Left cardiac atrium (tissue), 4 donors: ENCODE data around the gene NUCKS1. TPM values are rescaled to one million over a fixed set of nuclear protein-coding genes. Genes with fewer than 3 reads are reported as not detected.
A peak's percentile ranks its signal among the peaks of the same experiment; 100 is the strongest.

Experiments used
- ATAC-seq, 2 donors: fragments of 200-7000 bp; cut with Tn5 transposase; one replicate each; pipeline ENCODE4 v1.9.1; 2020; ENCODE audit warnings: mild to moderate bottlenecking in 2 of 2, moderate library complexity in 2 of 2
- DNase-seq: peaks from one replicate; pipeline ENCODE4 v3.0.0-alpha.2; 2020
- intact Hi-C, 2 donors: fragments of 100-400 bp; cut with DNase I; formaldehyde crosslinking; loops; one replicate each; pipeline versions ENCODE4 v1.14.1 to v1.15.1; 2022 to 2023
- total RNA-seq, 2 donors: library from RNA; stranded (reverse); fragmentation: NEBNext Ultra II Directional; extraction: Animal tissue kit (Norgen Biotek cat#: 25700); gene quantifications; one replicate each; pipeline ENCODE4 v1.2.1, GENCODE V29; 2021
- donor health status: DM: no; HTN: yes; CAD: no.
- donor health status: DM: no; HTN: yes; CAD: no; lungs with severe emphysema.
- donor health status: DM: yes; HTN: yes; CAD: no.
- donor health status: Dilated cardiomyopathy.

NUCKS1 gene
- total RNA-seq, 2 donors from 2014 or later = 162 to 221 TPM

GRCh38 chr1:205710201-205711062, 39.5 kb downstream of the NUCKS1 start:
- ATAC-seq = no peak
- intact Hi-C loops = loop anchor here (1.0 to 10.0 kb wide), 2 partner anchors 46 to 51 kb away; no protein-coding TSS in a partner anchor
- DNase-seq = no peak

DNA sequence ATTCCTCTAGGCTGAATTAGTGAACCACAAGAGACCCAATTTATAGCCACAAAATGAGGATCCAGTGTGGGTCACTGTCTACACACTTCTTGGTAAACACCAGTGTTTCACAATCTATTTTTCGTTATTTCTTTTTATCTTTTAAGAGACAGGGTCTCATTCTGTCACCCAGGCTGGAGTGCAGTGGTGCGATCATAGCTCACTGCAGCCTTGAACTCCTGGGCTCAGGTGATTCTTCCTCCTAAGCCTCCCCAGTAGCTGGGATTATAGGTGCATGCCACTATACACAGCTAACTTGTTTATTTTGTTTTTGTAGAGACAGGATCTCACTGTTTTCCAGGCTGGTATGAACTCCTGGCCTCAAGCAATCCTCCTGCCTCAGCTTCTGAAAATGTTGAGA, 40.3 kb downstream of the NUCKS1 start:
- no peak for ATAC-seq
- intact Hi-C loops = loop anchor here (1.0 to 10.0 kb wide), 2 partner anchors 45 to 50 kb away; no protein-coding TSS in a partner anchor
- DNase-seq = no peak

DNA sequence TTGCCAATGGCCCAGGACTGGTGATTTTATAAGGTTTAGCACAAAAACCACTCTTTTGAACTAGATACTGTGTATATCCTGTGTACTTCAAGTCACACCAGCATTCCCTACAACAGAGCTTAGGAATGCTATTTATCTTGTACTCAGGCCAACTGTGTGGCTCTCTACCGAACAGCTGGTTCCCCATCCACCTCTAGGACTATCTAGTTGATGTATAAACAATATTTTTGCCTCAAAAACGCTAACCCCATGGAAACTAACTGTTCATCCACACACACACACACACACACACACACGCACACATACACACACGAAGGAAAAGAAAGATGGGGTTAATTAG, 41.0 kb downstream of the NUCKS1 start:
- intact Hi-C loops = no loop called here
- no peak for DNase-seq
- ATAC-seq = peak; percentile 20 to 61

- ATAC-seq = peak; percentile 33 to 62
- no peak for DNase-seq
- intact Hi-C loops = no loop called here
Measured at GRCh38 chr1:205706601-205707502, 43.1 kb downstream of the NUCKS1 start.

- intact Hi-C loops = no loop called here
- ATAC-seq (no peak), DNase-seq (no peak)
Measured at GRCh38 chr1:205704903-205705302, 45.1 kb downstream of the NUCKS1 start.

- DNase-seq (no peak), ATAC-seq (no peak)
- intact Hi-C loops = no loop called here
Measured at GRCh38 chr1:205703072-205703471, 46.9 kb downstream of the NUCKS1 start.

DNA sequence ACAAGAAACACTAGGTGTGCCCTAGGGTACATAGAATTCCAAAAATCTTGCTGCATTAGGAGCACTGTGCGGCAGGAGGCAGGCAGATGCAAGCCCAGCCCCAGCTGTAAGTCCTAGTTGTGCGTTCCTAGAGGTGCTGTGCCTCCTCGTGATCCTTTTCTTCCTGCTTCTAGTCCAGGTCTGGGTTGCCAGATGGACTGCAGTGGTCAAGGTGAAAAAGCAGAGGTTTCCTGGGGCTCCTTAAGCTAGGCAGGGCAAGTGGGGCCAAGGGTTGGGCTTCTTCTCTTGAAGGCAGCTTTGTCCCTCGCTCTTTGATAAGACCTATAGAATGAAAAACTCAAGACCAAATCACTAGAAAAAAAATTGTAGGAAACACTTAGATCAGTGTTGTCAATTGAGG, 48.1 kb downstream of the NUCKS1 start:
- no peak for DNase-seq
- intact Hi-C loops = no loop called here
- no peak for ATAC-seq

DNA sequence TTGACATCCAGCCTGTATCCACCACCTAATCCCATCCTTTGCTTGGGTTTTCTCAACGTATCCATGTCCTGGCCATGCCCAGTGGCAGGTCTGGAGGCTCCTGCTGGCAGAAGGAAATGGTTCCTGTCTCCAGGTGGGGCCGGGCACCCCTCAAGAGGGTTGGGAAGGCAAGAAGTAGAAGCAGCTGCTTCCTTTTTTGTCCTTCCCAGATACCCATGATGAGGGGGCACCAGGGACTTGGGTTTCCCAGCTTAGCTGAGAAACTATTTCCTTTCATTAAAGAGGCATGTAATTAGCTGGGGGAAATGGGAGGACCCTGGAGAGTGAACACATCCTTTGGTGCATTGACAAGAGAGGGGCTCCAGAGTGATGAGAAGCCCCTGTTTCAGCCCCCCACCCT, 48.6 kb downstream of the NUCKS1 start:
- DNase-seq (no peak), ATAC-seq (no peak)
- intact Hi-C loops = no loop called here

DNA sequence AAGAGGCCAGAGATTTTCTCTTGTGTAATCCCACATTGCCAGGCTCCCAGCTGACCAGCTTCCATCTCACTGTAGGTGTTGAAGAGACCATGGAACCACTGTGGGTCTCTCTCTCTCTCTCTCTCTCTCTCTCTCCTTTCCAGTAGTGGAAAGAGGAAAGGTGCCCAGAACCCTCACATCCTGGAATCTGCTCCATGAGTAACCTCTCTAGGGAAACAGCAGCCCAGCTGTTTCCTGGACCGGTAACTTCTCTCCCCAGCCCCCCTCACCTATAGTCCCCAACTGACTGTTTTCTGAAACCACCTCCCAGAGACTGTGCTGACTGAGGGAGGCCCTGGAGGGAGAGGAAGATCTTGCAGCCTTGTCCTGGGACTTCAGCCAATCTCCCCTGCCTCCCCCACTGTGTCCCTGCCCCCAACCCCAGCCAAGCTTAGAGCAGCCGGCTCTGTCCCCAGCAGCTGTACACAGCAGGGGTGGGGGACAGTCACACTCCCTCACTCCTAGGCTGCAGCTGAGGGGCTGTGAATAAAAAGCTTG, 49.0 kb downstream of the NUCKS1 start:
- intact Hi-C loops = no loop called here
- DNase-seq = no peak
- peak; percentile 69 to 82 for ATAC-seq

DNA sequence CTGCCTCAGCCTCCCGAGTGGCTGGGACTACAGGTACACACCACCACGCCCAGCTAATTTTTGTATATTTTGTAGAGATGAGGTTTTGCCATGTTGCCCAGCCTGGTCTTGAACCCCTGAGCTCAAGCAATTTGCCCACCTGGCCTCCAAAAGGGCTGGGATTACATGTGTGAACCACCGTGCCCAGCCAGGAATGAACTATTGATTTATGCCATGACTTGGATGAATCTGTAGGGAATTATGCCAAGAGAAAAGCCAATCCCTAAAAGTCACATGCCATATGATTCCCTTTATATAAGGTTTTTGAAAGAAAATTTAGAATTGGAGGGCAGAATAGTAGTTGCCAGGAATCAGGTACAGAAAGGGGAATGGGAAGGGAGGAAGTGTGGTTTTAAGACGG, 50.6 kb downstream of the NUCKS1 start:
- ATAC-seq (no peak), DNase-seq (no peak)
- intact Hi-C loops = no loop called here

DNA sequence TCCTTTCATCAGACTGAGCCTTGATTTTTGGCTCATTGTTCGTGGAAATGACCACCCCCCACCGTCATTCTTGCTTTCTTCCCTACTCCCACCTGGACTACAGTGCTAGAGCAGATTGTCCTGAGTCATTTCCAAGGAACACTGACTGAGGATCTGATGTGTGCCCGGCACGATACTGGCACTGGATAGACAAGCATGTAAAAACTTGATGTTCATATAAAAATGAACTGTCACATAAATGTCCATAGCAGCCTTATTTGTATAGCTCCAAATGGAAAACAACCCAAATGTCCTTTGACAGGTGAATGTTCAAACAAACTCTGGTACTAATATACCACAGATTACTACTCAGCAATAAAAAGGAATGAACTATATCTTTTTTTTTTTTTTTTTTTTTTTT, 51.1 kb downstream of the NUCKS1 start:
- intact Hi-C loops = no loop called here
- DNase-seq (no peak), ATAC-seq (no peak)

DNA sequence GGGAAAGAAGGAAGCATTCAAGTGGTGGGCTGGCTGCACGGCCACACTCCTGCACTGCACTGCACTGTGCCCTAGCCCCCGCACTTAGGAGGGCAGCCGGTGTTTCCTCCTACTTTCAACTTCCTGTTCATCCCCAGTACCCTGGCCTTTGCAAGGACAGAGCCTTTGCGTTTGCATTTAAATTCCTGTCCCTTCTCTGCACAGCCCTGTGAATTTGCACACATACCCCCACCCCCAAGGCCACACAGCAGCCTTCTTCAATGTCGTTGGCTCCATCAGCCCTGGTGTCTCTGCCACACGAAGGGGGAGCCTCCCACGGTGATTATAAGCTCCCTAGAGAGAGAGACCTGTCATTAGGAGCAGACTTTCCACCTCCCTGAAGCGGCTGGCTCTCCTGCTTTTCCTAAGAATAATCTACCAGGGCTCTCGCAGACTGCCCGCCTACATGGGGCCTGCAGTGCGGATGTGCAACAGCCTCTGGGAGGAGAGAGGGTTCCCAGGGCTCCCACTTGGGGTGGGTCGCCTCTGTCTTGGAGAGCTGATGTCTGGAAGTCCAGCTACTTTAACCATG, 56.5 kb downstream of the NUCKS1 start:
- DNase-seq (no peak), ATAC-seq (no peak)
- intact Hi-C loops = no loop called here

DNA sequence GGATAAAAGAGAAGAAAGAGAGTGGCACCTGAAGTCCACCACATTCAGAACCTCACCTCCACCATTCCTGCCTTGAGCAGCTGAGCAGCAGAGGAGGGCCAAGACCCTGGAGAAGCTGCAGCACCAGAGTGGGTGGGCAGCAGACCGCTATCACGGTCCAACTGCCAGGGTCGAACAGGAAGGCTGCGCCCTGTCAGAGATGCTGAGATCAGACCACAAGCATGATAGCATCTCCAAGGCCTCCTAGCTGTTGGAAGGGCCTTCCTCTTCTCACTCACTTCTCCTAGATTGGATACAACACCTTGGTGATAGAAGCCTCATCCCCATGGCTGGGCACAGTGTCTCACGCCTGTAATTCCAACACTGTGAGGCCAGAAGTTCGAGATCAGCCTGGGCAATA, 57.6 kb downstream of the NUCKS1 start:
- DNase-seq (no peak), ATAC-seq (no peak)
- intact Hi-C loops = no loop called here

DNA sequence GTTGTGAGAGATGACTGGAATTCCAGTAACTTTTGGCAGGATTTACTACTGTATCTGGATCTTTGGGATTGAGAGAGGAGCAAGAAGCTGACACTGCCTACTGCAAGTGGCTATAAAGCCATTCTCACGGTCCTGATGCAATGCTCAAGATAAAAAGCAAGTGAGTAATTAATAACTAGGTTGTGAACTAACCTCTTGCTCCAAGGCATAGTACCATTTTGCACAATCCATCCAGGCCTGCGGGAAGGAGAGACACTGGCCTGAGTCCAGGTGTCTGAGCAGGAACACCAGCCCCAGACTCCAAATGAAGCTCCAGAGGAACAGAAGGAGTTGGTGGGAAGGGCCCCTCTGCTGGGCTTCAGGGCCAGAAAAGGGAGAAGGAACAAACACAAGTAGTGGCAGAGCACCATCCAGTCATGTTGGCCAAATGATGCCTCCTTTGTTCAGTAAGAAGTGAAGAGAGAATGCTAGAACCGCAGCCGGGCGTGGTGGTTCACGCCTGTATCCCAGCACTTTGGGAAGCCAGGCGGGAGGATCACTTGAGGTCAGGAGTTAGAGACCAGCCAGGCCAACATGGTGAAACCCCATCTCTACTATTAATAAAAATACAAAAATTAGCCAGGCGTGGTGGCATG, 59.7 kb downstream of the NUCKS1 start:
- intact Hi-C loops = no loop called here
- DNase-seq = no peak
- ATAC-seq = no peak

GRCh38 chr1:205689479-205689878, 60.5 kb downstream of the NUCKS1 start:
- intact Hi-C loops = no loop called here
- ATAC-seq (no peak), DNase-seq (no peak)

DNA sequence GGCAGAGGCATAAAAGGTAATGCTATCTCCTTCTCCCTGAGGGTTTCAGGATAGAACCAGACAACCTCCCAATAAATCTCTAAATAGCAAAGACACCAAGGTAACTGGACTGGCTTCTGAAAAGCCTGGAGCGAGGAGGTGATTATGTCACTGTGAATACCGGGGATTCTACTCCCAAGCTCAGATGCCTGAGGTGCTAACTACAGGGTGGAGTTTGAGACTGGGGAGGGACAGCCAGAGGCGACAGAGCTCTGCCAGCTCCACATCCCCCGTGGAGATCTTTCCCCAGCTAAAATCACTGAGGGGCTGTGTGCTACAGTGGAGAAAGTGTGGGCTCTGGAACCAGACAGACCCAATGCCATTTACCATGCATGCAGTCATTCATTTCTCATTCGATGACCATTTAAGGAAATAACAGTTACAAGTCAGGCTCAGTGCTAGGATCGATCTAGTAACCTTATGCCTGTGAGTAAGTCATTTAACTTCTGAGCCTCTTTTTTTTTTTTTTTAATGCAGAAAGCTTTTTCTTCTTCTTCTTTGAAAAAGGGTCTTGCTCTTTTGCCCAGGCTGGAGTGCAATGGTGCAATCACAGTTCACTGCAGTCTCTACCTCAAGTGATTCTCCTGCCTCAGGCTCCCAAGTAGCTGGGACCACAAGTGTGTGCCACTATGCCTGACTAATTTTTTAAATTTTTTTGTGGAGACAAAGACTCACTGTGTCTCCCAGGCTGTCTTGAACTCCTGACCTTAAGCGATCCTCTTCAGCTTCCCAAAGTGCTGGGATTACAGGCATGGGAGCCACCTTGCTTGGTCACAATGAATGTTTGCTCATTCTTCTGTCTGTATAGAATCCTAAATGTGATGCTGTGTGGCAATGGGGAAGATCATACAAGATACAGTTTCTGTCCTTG, 61.6 kb downstream of the NUCKS1 start:
- no peak for ATAC-seq
- no peak for DNase-seq
- intact Hi-C loops = no loop called here

- DNase-seq (no peak), ATAC-seq (no peak)
- intact Hi-C loops = no loop called here
Measured at GRCh38 chr1:205687242-205687641, 62.7 kb downstream of the NUCKS1 start.

DNA sequence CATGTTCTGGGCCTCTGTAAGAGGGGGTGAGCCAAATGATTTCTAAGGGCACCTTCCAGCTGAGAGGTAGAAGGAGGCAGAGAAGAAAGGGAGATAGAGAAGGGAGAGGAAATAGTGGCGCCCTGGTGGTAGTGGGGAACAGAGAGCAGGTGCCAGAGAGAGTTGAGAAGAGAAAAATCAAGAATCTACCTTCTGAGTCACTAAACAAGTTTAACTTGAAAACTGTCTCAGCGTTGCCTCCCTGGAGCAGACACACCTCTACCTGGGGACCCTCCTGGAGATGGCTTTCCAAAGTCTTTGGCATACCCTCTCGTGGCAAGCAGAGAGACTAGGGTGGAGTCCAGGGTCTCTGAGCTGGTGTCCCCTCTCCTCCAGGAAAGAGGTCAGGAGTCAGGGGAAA, 68.6 kb downstream of the NUCKS1 start:
- intact Hi-C loops = no loop called here
- no peak for DNase-seq

More for the DNA sequence above, 68.6 kb downstream of the NUCKS1 start:
- ATAC-seq = no peak
